Osteocyte (in vitro differentiated cells): ENCODE data around the gene SIK3. TPM values are rescaled to one million over a fixed set of nuclear protein-coding genes. Genes with fewer than 3 reads are reported as not detected.

Experiments used
- DNase-seq: peaks from one replicate; pipeline ENCODE4 v3.0.0; 2021; ENCODE audit warnings: mixed read lengths; ENCODE audit not compliant: unreplicated experiment; ENCODE audit errors: extremely low spot score
- H3K27ac Mint-ChIP-seq: one replicate; pipeline ENCODE4 v1.8.0; 2021; ENCODE audit warnings: mild to moderate bottlenecking, mixed read lengths; ENCODE audit not compliant: unreplicated experiment
- H3K27me3 Mint-ChIP-seq: one replicate; pipeline ENCODE4 v1.8.0; 2021; ENCODE audit warnings: mixed read lengths; ENCODE audit not compliant: unreplicated experiment
- H3K36me3 Mint-ChIP-seq: one replicate; pipeline ENCODE4 v1.8.0; 2021; ENCODE audit warnings: mixed read lengths; ENCODE audit not compliant: unreplicated experiment
- H3K4me1 Mint-ChIP-seq: one replicate; pipeline ENCODE4 v1.8.0; 2021; ENCODE audit warnings: mixed read lengths; ENCODE audit not compliant: unreplicated experiment
- H3K4me3 Mint-ChIP-seq: one replicate; pipeline ENCODE4 v1.8.0; 2021; ENCODE audit warnings: mild to moderate bottlenecking, moderate library complexity, mixed read lengths; ENCODE audit not compliant: unreplicated experiment
- H3K9me3 Mint-ChIP-seq: one replicate; pipeline ENCODE4 v1.8.0; 2021; ENCODE audit warnings: mixed read lengths; ENCODE audit not compliant: unreplicated experiment
- total RNA-seq: library from RNA; stranded (reverse); gene quantifications from 2 replicates; pipeline ENCODE4 v1.2.1, GENCODE V29; 2021
- TF ChIP-seq, protein P1 (sequence below): fragments of 200-600 bp; sonication (generic); IDR thresholded peaks from 2 replicates; pipeline ENCODE4 v1.5.0; 2021; ENCODE audit warnings: antibody characterized with exemption, mild to moderate bottlenecking, moderate library complexity

SIK3 gene
- total RNA-seq, 1 donor from 2014 or later, result 29.5 TPM

DNA sequence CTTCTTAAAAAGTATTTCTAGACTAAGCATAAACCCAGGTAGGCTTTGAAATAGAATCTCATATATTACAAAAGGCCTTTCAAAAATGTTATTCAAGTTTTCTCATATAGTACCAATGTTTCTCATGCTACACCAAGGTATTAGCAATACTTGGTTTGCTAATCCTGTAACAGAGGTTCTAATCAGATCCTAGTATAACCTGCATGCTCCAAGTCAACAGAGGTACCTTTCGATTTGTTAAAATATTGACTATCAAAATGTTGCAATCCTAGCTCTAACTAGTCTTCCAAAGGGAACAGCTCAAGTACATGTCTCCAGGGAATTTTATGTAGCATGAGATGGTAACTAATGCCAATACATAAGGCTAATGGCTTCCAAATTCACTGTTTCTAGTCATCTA, 162.7 kb downstream of the SIK3 start:
- H3K4me3 Mint-ChIP-seq, result no peak overlapping the region
- H3K4me1 Mint-ChIP-seq, result peaks cover 12% of the 10 kb centered on the region
- H3K36me3 Mint-ChIP-seq, result peaks cover 8% of the 10 kb centered on the region
- H3K9me3 Mint-ChIP-seq, result no peaks in the 10 kb centered on the region
- H3K27ac Mint-ChIP-seq, result no peak overlapping the region
- TF ChIP-seq, protein P1, sequence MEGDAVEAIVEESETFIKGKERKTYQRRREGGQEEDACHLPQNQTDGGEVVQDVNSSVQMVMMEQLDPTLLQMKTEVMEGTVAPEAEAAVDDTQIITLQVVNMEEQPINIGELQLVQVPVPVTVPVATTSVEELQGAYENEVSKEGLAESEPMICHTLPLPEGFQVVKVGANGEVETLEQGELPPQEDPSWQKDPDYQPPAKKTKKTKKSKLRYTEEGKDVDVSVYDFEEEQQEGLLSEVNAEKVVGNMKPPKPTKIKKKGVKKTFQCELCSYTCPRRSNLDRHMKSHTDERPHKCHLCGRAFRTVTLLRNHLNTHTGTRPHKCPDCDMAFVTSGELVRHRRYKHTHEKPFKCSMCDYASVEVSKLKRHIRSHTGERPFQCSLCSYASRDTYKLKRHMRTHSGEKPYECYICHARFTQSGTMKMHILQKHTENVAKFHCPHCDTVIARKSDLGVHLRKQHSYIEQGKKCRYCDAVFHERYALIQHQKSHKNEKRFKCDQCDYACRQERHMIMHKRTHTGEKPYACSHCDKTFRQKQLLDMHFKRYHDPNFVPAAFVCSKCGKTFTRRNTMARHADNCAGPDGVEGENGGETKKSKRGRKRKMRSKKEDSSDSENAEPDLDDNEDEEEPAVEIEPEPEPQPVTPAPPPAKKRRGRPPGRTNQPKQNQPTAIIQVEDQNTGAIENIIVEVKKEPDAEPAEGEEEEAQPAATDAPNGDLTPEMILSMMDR, result no peak
- H3K27me3 Mint-ChIP-seq, result no peaks in the 10 kb centered on the region
- DNase-seq, result no peak

DNA sequence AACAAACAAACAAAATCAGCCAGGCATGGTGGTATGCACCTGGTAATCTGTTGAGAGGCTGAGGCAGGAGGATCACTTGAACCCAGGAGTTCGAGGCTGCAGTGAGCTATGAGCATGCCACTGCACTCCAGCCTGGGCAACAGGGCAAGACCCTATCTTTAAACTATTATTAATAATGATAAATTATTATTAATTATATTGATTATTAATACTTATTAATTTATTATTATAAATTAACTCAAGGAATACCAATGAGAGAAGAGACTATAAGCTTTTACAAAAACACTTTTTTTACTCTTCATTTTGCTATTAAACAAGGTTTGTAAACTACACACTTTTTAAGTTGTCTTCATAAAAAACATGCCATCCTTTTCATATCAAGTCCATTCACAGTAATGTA, 163.1 kb downstream of the SIK3 start:
- peaks cover 16% of the 10 kb centered on the region for H3K4me1 Mint-ChIP-seq
- no peak for DNase-seq
- TF ChIP-seq, protein P1, result no peak
- no peaks in the 10 kb centered on the region for H3K9me3 Mint-ChIP-seq
- no peak overlapping the region for H3K4me3 Mint-ChIP-seq
- no peak overlapping the region for H3K27ac Mint-ChIP-seq
- H3K27me3 Mint-ChIP-seq, result no peaks in the 10 kb centered on the region
- peaks cover 8% of the 10 kb centered on the region for H3K36me3 Mint-ChIP-seq

DNA sequence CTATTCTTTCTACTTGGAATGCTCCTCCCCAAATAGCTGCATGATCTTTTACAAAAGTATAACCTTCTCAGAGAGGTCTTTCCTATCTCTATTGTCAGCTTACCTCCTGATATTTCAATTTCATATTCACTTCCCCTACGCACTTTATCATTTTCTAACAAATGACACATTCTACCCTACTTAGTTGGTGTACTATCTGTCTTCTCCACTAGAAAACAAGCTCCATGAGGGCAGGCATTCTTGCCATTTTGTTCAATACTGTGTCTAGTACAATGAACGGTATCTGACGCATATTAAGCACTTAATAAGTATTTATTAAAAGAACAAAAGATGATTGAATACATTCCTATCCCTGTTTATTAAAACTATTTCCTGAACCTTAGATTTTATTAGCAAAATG, 164.3 kb downstream of the SIK3 start:
- H3K27me3 Mint-ChIP-seq, result no peaks in the 10 kb centered on the region
- peaks cover 8% of the 10 kb centered on the region for H3K36me3 Mint-ChIP-seq
- no peaks in the 10 kb centered on the region for H3K9me3 Mint-ChIP-seq
- no peak overlapping the region for H3K4me3 Mint-ChIP-seq
- no peak for DNase-seq
- H3K4me1 Mint-ChIP-seq, result peaks cover 22% of the 10 kb centered on the region
- H3K27ac Mint-ChIP-seq, result no peak overlapping the region
- TF ChIP-seq, protein P1, result no peak

DNA sequence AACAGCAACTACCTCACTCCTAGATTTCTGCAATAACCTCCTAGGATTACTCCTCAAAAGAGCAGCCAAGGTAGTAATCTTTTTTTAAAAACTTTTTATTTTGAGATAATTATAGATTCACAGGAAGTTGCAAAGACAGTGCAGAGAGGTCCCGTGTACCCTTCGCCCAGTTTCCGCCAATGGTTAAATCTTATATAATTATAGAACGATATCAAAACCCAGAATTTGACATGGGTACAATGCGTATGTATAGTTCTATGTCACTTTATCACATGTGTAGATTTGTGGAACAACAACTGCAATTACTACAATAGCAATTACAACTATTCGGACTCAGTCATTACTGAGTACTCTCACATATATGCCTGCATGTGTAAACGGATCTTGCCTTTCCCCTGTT, 166.0 kb downstream of the SIK3 start:
- Mint-ChIP-seq H3K36me3 (peaks cover 8% of the 10 kb centered on the region), H3K9me3 (no peaks in the 10 kb centered on the region), H3K27me3 (no peaks in the 10 kb centered on the region), H3K4me1 (peaks cover 22% of the 10 kb centered on the region), H3K4me3 (no peak overlapping the region), H3K27ac (no peak overlapping the region)
- no peak for DNase-seq
- TF ChIP-seq, protein P1, result no peak

DNA sequence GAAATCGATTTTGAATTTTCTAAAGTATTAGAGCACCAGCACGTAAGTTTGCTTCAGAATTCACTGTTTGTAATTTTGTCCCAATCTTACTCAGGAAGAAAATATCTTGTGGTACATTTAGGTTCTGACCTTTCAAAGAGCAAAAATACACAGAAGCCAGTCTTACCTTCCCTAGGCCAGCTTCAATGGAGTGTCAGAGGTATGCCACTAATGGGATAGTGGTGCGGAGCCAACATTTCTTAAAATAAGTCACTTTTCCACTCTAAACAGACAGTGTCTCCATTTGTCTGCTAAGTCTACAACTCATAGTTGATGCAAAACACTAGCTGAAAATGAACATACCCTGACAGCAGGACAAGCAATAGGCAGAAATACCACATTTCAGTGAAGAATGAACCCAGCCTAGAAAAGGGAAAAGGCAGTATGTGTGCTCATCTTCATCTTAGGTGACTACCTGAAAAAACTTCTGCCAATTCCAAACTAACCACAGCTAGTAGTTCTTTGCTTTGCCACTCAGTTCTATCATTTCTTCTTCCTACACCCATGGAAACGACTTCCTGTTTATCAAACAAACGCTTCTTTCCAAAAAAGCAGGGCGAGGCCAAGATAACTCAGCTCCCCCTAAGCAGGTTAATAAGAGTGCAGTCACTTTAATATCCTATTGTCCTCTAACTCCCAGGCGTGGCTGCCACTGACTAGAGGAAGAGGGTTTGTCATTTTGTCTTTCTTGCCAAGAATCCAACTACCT, 166.8 kb downstream of the SIK3 start:
- no peaks in the 10 kb centered on the region for H3K9me3 Mint-ChIP-seq
- no peaks in the 10 kb centered on the region for H3K27me3 Mint-ChIP-seq
- DNase-seq, result no peak
- H3K36me3 Mint-ChIP-seq, result peaks cover under 1% of the 10 kb centered on the region
- TF ChIP-seq, protein P1, result no peak
- no peak overlapping the region for H3K4me3 Mint-ChIP-seq
- H3K4me1 Mint-ChIP-seq, result peaks cover 22% of the 10 kb centered on the region
- no peak overlapping the region for H3K27ac Mint-ChIP-seq
